GM12874 (cell line): ENCODE data around the gene MAMSTR.

ENCODE experiments used
- TF ChIP-seq, protein P1 (sequence below): IDR thresholded peaks from 2 replicates; pipeline ENCODE4 v1.5.1; 2011; ENCODE audit warnings: low read depth, mild to moderate bottlenecking, control low read depth, low read length, moderate library complexity; ENCODE audit not compliant: insufficient read depth

MAMSTR gene

DNA sequence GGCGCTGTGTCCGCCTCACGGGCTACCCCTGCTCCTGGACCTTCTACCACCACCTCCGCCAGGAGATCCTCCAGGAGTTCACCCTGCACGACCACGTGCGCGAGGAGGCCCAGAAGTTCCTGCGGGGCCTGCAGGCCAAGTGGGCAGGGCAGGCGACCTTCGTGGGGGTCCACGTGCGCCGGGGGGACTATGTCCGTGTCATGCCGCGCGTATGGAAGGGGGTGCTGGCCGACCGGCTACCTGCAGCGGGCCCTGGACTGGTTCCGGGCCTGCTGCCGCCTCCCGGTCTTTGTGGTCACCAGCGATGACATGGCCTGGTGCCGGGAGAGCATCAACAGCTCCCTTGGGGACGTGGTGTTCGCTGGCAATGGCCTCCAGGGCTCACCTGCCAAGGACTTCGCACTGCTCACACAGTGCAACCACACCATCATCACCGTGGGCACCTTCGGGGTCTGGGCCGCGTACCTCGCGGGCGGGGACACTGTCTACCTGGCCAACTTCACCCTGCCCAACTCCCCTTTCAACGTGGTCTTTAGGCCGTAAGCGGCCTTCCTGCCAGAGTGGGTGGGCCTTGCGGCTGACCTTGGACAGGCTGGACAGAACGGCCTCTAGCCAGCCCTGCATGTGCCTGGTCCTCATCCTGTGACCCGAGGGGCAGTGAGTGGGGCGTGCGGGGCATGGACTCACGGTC, 38.9 kb downstream of the MAMSTR start:
- TF ChIP-seq, protein P1, sequence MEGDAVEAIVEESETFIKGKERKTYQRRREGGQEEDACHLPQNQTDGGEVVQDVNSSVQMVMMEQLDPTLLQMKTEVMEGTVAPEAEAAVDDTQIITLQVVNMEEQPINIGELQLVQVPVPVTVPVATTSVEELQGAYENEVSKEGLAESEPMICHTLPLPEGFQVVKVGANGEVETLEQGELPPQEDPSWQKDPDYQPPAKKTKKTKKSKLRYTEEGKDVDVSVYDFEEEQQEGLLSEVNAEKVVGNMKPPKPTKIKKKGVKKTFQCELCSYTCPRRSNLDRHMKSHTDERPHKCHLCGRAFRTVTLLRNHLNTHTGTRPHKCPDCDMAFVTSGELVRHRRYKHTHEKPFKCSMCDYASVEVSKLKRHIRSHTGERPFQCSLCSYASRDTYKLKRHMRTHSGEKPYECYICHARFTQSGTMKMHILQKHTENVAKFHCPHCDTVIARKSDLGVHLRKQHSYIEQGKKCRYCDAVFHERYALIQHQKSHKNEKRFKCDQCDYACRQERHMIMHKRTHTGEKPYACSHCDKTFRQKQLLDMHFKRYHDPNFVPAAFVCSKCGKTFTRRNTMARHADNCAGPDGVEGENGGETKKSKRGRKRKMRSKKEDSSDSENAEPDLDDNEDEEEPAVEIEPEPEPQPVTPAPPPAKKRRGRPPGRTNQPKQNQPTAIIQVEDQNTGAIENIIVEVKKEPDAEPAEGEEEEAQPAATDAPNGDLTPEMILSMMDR = no peak

DNA sequence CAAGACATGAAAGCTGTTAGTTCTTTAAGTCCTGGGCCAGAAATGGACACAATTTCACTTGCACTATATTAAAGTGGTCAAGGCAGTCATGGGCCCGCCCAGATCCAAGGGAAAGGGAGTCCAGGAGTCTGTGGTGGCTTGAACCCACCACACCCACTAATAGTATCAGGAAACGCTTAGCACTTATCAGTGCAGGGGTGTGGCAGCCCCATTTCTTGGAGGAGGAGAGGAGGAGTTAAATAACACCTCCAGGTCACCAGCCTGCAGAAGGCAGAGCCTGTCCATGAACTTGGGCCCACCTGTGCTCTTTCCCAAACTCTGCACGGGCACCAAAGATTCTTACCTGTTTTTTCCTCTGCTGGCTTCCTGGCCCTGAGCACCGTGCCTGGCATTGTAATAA, 41.3 kb downstream of the MAMSTR start:
- TF ChIP-seq, protein P1 = no peak

DNA sequence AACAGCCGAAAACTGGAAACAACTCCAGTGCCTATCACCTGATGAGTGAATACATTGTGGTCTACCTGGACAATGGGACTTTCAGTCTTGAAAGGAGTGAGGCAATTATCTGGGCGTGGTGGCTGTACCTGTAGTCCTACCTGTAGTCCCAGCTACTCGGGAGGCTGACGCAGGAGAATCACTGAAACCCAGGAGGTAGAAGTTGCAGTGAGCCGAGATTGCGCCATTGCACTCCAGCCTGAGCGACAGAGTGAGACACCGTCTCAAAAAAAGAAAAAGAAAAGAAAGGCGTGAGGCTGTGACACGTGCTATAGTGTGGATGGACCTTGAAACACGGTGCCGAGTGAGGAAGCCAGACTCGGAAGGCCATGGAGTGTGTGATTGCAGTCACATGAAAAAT, 42.6 kb downstream of the MAMSTR start:
- TF ChIP-seq, protein P1 = no peak

DNA sequence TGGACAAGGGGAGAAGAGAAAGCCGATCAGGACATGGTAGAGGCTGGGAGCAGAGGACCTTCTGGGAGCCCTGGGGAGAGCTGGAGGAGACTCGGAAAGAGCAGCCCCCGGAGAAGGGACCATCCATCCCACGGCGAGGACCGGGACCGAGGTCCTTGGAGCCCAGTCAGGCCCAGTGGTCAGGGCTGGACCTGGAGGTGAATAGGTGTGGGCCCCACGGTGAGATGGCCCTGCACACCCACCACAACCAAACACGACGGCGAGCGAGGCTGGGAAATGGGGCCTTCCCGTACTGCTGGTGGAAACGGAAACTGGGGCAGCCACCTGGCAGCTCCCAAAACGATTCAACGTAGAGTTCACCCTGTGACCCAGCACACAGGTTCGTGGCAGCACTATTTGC, 43.0 kb downstream of the MAMSTR start:
- TF ChIP-seq, protein P1 = no peak

DNA sequence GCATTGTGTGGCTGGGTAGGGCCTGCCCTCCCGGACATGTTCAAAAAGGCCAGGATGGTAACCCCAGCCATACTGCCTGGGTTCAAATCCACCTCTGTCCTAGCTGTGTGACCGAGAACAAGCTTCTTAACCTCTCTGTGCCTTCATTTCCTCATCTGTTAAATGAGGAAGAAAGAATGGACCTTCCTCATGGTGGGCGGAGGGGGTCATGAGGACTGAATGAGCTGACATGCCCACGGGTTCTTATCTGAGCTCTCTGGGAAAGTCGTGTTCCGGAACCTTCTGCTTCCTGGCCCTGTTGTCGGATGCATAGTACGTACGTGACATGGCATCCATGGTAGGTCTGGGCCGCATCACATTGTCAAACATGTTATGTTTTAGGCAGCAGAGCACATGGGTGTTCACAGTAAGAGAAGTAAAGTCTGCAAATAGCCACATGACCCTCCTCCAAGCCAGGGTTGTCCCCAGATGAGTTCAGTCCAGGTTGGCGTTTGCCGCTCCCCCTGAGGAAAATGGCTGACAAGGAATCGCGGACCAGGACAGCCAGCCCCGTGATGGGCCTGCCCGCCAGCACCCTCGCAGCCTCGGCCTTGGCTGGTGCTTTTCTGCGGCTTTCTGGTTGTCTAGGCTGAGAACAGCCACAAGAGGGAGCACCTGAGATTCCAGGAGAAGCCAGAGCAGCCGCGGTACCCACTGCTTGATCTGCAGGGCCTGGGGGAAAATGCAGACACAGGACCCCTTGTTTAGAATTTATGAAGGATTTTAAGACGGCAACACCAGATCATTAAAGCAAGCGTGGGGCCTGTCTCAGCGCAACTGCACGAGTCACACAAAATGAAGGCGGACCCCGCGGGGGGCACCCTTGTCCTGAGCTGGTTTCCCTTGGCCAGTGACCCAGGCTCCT, 44.4 kb downstream of the MAMSTR start:
- TF ChIP-seq, protein P1 = peak; percentile 86

DNA sequence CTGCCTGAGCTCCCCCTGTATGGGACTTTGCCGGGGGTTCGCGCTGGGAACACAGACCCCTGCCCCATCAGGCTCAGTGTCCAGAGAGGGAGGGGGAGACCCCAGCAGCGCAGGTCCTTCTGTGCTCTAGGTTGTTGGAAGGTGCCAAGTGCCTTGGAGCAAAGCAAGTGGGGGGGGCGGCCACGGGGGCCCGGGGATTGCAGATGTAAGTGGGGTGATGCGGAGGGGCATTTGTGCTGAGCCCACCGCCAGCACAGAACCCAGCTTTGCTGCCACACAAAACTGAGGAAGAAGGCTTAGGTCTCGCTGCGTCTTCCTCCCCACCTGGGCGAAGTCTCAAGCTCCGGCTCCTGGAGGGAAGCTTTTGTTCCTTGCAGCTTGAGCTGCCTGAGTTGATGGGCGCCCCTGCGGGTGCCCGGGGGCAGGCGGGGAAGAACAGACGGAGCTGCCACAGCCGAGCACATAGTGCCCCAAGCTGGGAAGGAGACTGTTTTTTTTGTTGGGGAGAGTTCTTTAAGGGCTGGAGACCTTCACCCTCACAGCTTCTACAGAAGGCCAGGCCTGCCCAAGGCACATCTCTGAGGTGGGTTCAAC, 45.2 kb downstream of the MAMSTR start:
- TF ChIP-seq, protein P1 = no peak

DNA sequence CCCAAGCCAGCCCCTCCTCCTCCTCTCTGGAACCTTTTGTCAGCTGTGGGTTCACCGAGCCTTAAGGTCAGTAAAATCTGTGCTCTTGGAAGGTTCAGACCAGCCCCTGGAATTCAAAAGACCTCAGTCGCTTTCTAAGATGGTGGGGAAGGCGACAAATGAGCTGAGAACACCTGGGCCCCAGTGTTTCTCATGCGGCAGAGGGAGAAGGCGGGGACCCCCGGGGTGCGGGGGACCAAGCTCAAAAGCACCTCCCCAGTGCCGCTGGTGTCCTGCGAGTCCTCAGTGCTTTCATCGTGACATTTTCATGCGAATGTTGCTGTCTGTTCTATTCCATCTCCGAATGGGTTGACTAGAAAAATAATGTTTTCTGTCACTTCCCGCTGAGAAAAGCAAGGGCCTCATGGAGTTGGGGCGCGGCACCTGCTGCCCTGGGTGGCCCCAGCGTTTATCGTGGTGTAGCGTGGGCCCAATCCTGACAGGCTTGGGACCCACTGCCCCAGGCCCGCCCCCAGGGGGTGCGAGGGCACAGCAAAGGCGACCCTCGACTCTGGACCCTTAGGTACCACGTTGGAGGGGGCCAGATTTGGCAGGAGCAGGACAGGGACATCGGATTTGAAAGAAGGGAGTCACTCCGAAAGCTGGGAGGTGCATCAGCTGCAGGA, 46.0 kb downstream of the MAMSTR start:
- TF ChIP-seq, protein P1 = no peak
